Measurements from ENCODE around the gene RRAS.
A peak's percentile ranks its signal among the peaks of the same experiment; 100 is the strongest.

RRAS gene

GRCh38 chr19:49592486-49593232 lies 47.3 kb downstream of the RRAS start:
- Histone ChIP-seq H3K27ac (ENCODE audit: low read depth, low read length) (peak overlapping the region; percentile 74), H3K4me1 (ENCODE audit: control insufficient read depth, insufficient read depth, low read length) (peaks cover 6% of the 10 kb centered on the region)

GRCh38 chr19:49591731-49592485 lies 48.0 kb downstream of the RRAS start:
- Histone ChIP-seq H3K4me3 (ENCODE audit: low read length) (peak overlapping the region; percentile 90), H3K4me1 (ENCODE audit: control insufficient read depth, insufficient read depth, low read length) (peaks cover 6% of the 10 kb centered on the region), H3K27ac (ENCODE audit: low read depth, low read length) (peak overlapping the region; percentile 74), H3K9ac (ENCODE audit: low read length) (no peak overlapping the region), H3K27me3 (ENCODE audit: control insufficient read depth, insufficient read depth, low read length) (no peaks in the 10 kb centered on the region), H3K36me3 (ENCODE audit: control insufficient read depth, insufficient read depth, low read length) (peaks cover 13% of the 10 kb centered on the region)

More at GRCh38 chr19:49592486-49593232, 47.3 kb downstream of the RRAS start:
- peak overlapping the region; percentile 22 for H3K9ac ChIP-seq (ENCODE audit: low read length)
- no peaks in the 10 kb centered on the region for H3K27me3 ChIP-seq (ENCODE audit: control insufficient read depth, insufficient read depth, low read length)
- H3K36me3 ChIP-seq (ENCODE audit: control insufficient read depth, insufficient read depth, low read length): peaks cover 15% of the 10 kb centered on the region
- peak overlapping the region; percentile 90 for H3K4me3 ChIP-seq (ENCODE audit: low read length)

DNA sequence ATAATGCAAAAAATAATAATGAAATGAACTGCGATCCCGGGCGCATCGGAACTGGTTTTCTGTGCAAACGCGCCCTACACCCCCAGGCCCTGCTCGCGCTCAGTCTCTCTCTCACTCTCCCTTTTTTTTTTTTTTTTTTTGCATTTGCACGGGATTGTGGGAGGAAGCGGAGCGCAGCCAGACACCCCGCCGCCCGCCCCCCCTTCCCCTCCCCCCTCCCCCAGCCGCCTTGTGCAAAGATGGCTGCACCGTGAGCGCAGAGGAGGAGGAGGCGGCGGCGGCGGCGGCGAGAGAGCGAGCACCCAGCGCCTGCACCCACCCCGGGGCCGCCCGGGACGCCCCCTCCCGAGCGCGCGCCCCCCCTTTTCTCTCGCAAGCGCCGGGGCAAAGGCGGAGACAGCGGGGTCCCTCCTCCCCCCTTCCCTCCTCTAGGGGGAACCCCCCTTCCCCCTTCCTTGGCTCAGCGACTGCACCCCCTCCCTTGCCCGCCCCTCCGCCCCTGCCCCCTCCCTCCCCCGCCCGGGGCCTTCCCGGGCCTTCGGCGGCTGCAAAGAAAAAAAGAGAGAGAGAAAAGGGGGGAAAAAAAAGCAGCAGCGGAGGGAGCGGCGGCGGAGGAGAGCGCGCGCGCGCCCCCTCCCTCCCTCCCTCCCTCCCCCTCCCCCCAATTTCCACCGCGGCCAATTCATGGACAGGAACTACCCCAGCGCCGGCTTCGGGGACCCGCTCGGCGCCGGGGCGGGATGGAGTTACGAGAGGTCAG lies 48.8 kb downstream of the RRAS start, which contains the start of gene PRR12:
PRR12 (plus strand) TSS at position 212 of the 760 bp plus-strand sequence; CDS start at position 685, 473 bp downstream.
- Histone ChIP-seq H3K4me1 (ENCODE audit: control insufficient read depth, insufficient read depth, low read length) (peaks cover 6% of the 10 kb centered on the region), H3K27ac (ENCODE audit: low read depth, low read length) (peak within 1 kb of the TSS; percentile 97), H3K4me3 (ENCODE audit: low read length) (peak within 1 kb of the TSS; percentile 99), H3K36me3 (ENCODE audit: control insufficient read depth, insufficient read depth, low read length) (peaks cover 12% of the 10 kb centered on the region), H3K27me3 (ENCODE audit: control insufficient read depth, insufficient read depth, low read length) (no peaks in the 10 kb centered on the region), H3K9ac (ENCODE audit: low read length) (peak within 1 kb of the TSS; percentile 69)

DNA sequence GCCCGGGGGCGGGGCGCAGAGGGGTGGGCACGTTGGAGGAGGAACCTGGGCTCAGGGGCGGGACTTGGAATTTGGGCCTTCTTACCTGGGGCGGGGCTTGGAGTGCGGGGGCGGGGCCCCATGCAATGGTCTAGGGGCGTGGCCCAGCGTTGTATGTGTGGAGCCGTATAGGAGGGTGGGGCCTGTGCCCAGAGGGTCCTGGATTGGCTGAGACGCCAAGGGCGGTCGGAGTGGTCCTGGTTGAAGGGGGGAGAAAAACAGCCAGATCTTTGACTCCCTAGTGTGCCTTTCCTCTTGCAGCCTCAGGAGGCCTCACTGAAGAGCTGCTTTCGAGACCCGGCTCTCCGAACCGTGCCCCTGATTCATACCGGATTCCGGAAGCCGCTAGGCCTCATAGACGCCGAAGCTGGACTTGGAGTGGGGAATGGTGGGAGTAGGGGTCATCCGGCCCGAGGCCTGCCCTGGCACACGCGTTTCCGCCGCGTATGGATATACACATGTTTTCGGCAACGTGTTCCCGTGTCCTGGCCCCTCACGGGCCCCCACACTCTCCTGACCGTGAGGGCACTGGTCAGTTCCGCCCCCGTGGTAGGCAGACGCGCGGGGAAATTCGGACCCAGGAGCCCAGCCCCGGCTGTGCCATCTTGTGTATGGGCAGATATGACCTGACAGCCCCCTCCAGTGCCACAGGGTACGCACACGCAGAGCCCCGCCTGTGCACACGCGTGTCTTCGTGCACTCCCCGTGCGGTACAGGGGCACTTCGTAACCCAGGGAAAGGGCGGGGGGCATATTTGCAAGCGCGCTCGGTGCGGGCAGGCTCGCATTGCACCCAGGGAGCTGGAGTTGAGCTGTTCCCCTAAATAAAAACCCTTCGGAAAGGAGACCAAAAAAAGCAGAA lies 49.6 kb downstream of the RRAS start:
- H3K4me1 ChIP-seq (ENCODE audit: control insufficient read depth, insufficient read depth, low read length): peaks cover 6% of the 10 kb centered on the region
- peak overlapping the region; percentile 99 for H3K4me3 ChIP-seq (ENCODE audit: low read length)
- peaks cover 12% of the 10 kb centered on the region for H3K36me3 ChIP-seq (ENCODE audit: control insufficient read depth, insufficient read depth, low read length)
- peak overlapping the region; percentile 97 for H3K27ac ChIP-seq (ENCODE audit: low read depth, low read length)
- H3K9ac ChIP-seq (ENCODE audit: low read length): peak overlapping the region; percentile 69
- no peaks in the 10 kb centered on the region for H3K27me3 ChIP-seq (ENCODE audit: control insufficient read depth, insufficient read depth, low read length)

- peaks cover 7% of the 10 kb centered on the region for H3K36me3 ChIP-seq (ENCODE audit: control insufficient read depth, insufficient read depth, low read length)
- H3K9ac ChIP-seq (ENCODE audit: low read length): no peak overlapping the region
- H3K27ac ChIP-seq (ENCODE audit: low read depth, low read length): no peak overlapping the region
- H3K4me1 ChIP-seq (ENCODE audit: control insufficient read depth, insufficient read depth, low read length): peaks cover 6% of the 10 kb centered on the region
- no peaks in the 10 kb centered on the region for H3K27me3 ChIP-seq (ENCODE audit: control insufficient read depth, insufficient read depth, low read length)
- H3K4me3 ChIP-seq (ENCODE audit: low read length): no peak overlapping the region
These were observed 50.4 kb downstream of the RRAS start for GRCh38 chr19:49589502-49589905.

GRCh38 chr19:49588365-49589122 lies 51.4 kb downstream of the RRAS start:
- Histone ChIP-seq H3K4me1 (ENCODE audit: control insufficient read depth, insufficient read depth, low read length) (peaks cover 6% of the 10 kb centered on the region), H3K27me3 (ENCODE audit: control insufficient read depth, insufficient read depth, low read length) (no peaks in the 10 kb centered on the region), H3K27ac (ENCODE audit: low read depth, low read length) (no peak overlapping the region), H3K4me3 (ENCODE audit: low read length) (no peak overlapping the region), H3K9ac (ENCODE audit: low read length) (peak overlapping the region; percentile 40), H3K36me3 (ENCODE audit: control insufficient read depth, insufficient read depth, low read length) (no peaks in the 10 kb centered on the region)

DNA sequence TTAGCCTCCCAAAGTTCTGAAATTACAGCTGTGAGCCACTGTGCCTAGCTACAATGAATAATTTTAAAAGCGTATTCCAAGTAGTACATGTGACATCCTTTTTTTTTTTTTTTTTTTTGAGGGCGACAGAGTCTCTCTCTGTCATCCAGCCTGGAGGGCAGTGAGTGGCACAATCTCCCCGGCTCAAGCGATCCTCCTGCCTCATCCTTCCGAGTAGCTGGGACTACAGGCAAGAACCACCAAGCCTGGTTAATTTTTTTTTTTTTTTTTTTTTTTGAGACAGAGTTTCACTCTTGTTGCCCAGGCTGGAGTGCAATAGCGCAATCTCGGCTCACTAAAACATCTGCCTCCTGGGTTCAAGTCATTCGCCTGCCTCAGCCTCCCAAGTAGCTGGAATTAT lies 52.7 kb downstream of the RRAS start:
- H3K4me3 ChIP-seq (ENCODE audit: low read length): no peak overlapping the region
- H3K36me3 ChIP-seq (ENCODE audit: control insufficient read depth, insufficient read depth, low read length): no peaks in the 10 kb centered on the region
- H3K9ac ChIP-seq (ENCODE audit: low read length): no peak overlapping the region
- no peak overlapping the region for H3K27ac ChIP-seq (ENCODE audit: low read depth, low read length)
- H3K4me1 ChIP-seq (ENCODE audit: control insufficient read depth, insufficient read depth, low read length): peaks cover 2% of the 10 kb centered on the region
- H3K27me3 ChIP-seq (ENCODE audit: control insufficient read depth, insufficient read depth, low read length): no peaks in the 10 kb centered on the region

Measured in rectal smooth muscle tissue (tissue), 1 donor.